ENCODE data around the gene VSTM2L. TPM values are rescaled to one million over a fixed set of nuclear protein-coding genes. Genes with fewer than 3 reads are reported as not detected.

The VSTM2L gene
- total RNA-seq, 2 experiments from 2014 or later: 0.17 TPM; not detected in 1

- no peak overlapping the region for H3K4me3 ChIP-seq (ENCODE audit: low read depth, low read length, poor library complexity, severe bottlenecking)
- no peak overlapping the region for H3K4me2 ChIP-seq (ENCODE audit: low read length)
- no peak overlapping the region for H2AFZ ChIP-seq (ENCODE audit: low read length)
- H4K20me1 ChIP-seq (ENCODE audit: insufficient read depth, low read length): no peaks in the 10 kb centered on the region
- H3K9me2 ChIP-seq (ENCODE audit: insufficient read depth, low read length): no peaks in the 10 kb centered on the region
- BruUV-seq (replicated peaks): no TSS peak
- TF ChIP-seq CTCF (conservative IDR thresholded peaks at IDR 0.05; ENCODE audit: low read length): no peak
- no peak for TF ChIP-seq EZH2phosphoT487 (IDR thresholded peaks at IDR 0.05; ENCODE audit: borderline replicate concordance, low read depth, low read length)
- no peaks in the 10 kb centered on the region for H3K79me2 ChIP-seq (ENCODE audit: insufficient read depth, low read depth, low read length)
- ChIA-PET CTCF (ENCODE audit: unreplicated experiment) (interaction anchor here (0.6 kb wide), 1 partner anchor 175 kb away, joined by 4 read pairs; no protein-coding TSS in a partner anchor), POLR2A (no interaction called here)
- intact Hi-C loops (cut with micrococcal nuclease; ENCODE audit: unreplicated experiment): no loop called here
- H3K9me3 ChIP-seq (ENCODE audit: low read length): no peaks in the 10 kb centered on the region
- H3K27ac ChIP-seq (ENCODE audit: low read depth, low read length, poor library complexity, severe bottlenecking): no peak overlapping the region
- DNase-seq (ENCODE audit: low spot score): no peak
- peaks cover 28% of the 10 kb centered on the region for H3K36me3 ChIP-seq (ENCODE audit: insufficient read depth, low read length)
- H3K4me1 ChIP-seq (ENCODE audit: insufficient read depth, low read length, poor library complexity, severe bottlenecking): no peaks in the 10 kb centered on the region
These were observed 45.8 kb upstream of the VSTM2L start for GRCh38 chr20:37856932-37857660.

- Histone ChIP-seq H3K79me2 (ENCODE audit: insufficient read depth, low read depth, low read length) (no peaks in the 10 kb centered on the region), H3K36me3 (ENCODE audit: insufficient read depth, low read length) (peaks cover 25% of the 10 kb centered on the region), H3K9me3 (ENCODE audit: low read length) (no peaks in the 10 kb centered on the region), H2AFZ (ENCODE audit: low read length) (no peak overlapping the region), H3K27ac (ENCODE audit: low read depth, low read length, poor library complexity, severe bottlenecking) (no peak overlapping the region), H4K20me1 (ENCODE audit: insufficient read depth, low read length) (no peaks in the 10 kb centered on the region), H3K4me1 (ENCODE audit: insufficient read depth, low read length, poor library complexity, severe bottlenecking) (no peaks in the 10 kb centered on the region), H3K9me2 (ENCODE audit: insufficient read depth, low read length) (no peaks in the 10 kb centered on the region), H3K4me2 (ENCODE audit: low read length) (no peak overlapping the region), H3K4me3 (ENCODE audit: low read depth, low read length, poor library complexity, severe bottlenecking) (no peak overlapping the region)
- CTCF ChIA-PET (ENCODE audit: unreplicated experiment): no interaction called here
- BruUV-seq (replicated peaks): no TSS peak
- POLR2A ChIA-PET: interaction anchor here (0.6 kb wide), 1 partner anchor 430 kb away, joined by 3 read pairs; no protein-coding TSS in a partner anchor
- no peak for DNase-seq (ENCODE audit: low spot score)
- intact Hi-C loops (cut with micrococcal nuclease; ENCODE audit: unreplicated experiment): no loop called here
- no peak for TF ChIP-seq CTCF (conservative IDR thresholded peaks at IDR 0.05; ENCODE audit: low read length)
- TF ChIP-seq EZH2phosphoT487 (IDR thresholded peaks at IDR 0.05; ENCODE audit: borderline replicate concordance, low read depth, low read length): no peak
These were observed 43.3 kb upstream of the VSTM2L start for GRCh38 chr20:37859406-37860171.

GRCh38 chr20:37863289-37863688 is 39.6 kb upstream of the VSTM2L start:
- no TSS peak for BruUV-seq (replicated peaks)
- no peak for DNase-seq (ENCODE audit: low spot score)
- TF ChIP-seq EZH2phosphoT487 (IDR thresholded peaks at IDR 0.05; ENCODE audit: borderline replicate concordance, low read depth, low read length) (no peak), CTCF (conservative IDR thresholded peaks at IDR 0.05; ENCODE audit: low read length) (no peak)
- no peaks in the 10 kb centered on the region for H3K9me3 ChIP-seq (ENCODE audit: low read length)
- H2AFZ ChIP-seq (ENCODE audit: low read length): no peak overlapping the region
- CTCF ChIA-PET (ENCODE audit: unreplicated experiment): no interaction called here
- no peak overlapping the region for H3K27ac ChIP-seq (ENCODE audit: low read depth, low read length, poor library complexity, severe bottlenecking)
- intact Hi-C loops (cut with micrococcal nuclease; ENCODE audit: unreplicated experiment): no loop called here
- no peaks in the 10 kb centered on the region for H4K20me1 ChIP-seq (ENCODE audit: insufficient read depth, low read length)
- no peak overlapping the region for H3K4me2 ChIP-seq (ENCODE audit: low read length)
- no peaks in the 10 kb centered on the region for H3K9me2 ChIP-seq (ENCODE audit: insufficient read depth, low read length)
- H3K36me3 ChIP-seq (ENCODE audit: insufficient read depth, low read length): peaks cover 29% of the 10 kb centered on the region
- POLR2A ChIA-PET: no interaction called here
- H3K4me1 ChIP-seq (ENCODE audit: insufficient read depth, low read length, poor library complexity, severe bottlenecking): no peaks in the 10 kb centered on the region
- no peak overlapping the region for H3K4me3 ChIP-seq (ENCODE audit: low read depth, low read length, poor library complexity, severe bottlenecking)
- no peaks in the 10 kb centered on the region for H3K79me2 ChIP-seq (ENCODE audit: insufficient read depth, low read depth, low read length)

Data from OCI-LY7 (cell line).